Uterus (tissue), 4 donors: ENCODE results near the gene GASK1B. TPM values are rescaled to one million over a fixed set of nuclear protein-coding genes. Genes with fewer than 3 reads are reported as not detected.

ENCODE experiments used
- DNase-seq, 2 donors: peaks; one replicate each; pipeline ENCODE4 v3.0.0-alpha.2; 2019 to 2020
- H3K27ac ChIP-seq, 2 donors: fragments of 200-600 bp; sonication (generic); 1 replicate in 1 of 2; 2 replicates in 1 of 2; pipeline ENCODE4 v1.5.1; 2016 to 2018
- H3K27me3 ChIP-seq, 2 donors: fragments of 200-600 bp; sonication (generic); one replicate each; pipeline ENCODE4 v1.5.1; 2018 to 2019; ENCODE audit warnings: control low read depth in 1 of 2
- H3K36me3 ChIP-seq, 2 donors: fragments of 200-600 bp; sonication (generic); one replicate each; pipeline ENCODE4 v1.5.1; 2019; ENCODE audit warnings: control low read depth in 1 of 2
- H3K4me1 ChIP-seq, 2 donors: fragments of 200-600 bp; sonication (generic); one replicate each; pipeline ENCODE4 v1.5.1; 2018 to 2019; ENCODE audit warnings: control low read depth in 1 of 2
- H3K4me3 ChIP-seq, 2 donors: fragments of 200-600 bp; sonication (generic); 1 replicate in 1 of 2; 2 replicates in 1 of 2; pipeline ENCODE4 v1.5.1; 2018 to 2019; ENCODE audit warnings: mild to moderate bottlenecking in 1 of 2
- H3K9me3 ChIP-seq, 2 donors: fragments of 200-600 bp; sonication (generic); one replicate each; pipeline ENCODE4 v1.5.1; 2019; ENCODE audit warnings: control low read depth in 1 of 2
- POLR2A ChIP-seq, 2 donors: fragments of 450-650 bp; IDR thresholded peaks; one replicate each; pipeline ENCODE4 v1.6.1; 2016; ENCODE audit warnings: antibody characterized with exemption in 2 of 2, mild to moderate bottlenecking in 1 of 2, moderate library complexity in 1 of 2
- intact Hi-C: fragments of 100-400 bp; cut with DNase I; formaldehyde crosslinking; loops from one replicate; pipeline ENCODE4 v1.15.1; 2023; ENCODE audit warnings: low total_unique reads
- total RNA-seq, 4 donors: library from RNA; depleted of rRNA in 3 of 4; stranded (reverse); fragments of >200 nt in 3 of 4; gene quantifications; one replicate each; pipeline versions ENCODE4 v1.1.0 to v1.2.4, GENCODE V29; 2014 to 2023
- TF ChIP-seq, protein P1 (sequence below), 4 experiments: fragments of 200-600 bp in 2 of 4; fragments of 450-650 bp in 2 of 4; sonication (generic) in 2 of 4; IDR thresholded peaks; one replicate each; pipeline ENCODE4 v1.5.1; 2016 to 2019; ENCODE audit warnings: antibody characterized with exemption in 4 of 4, mild to moderate bottlenecking in 2 of 4, moderate library complexity in 1 of 4
- donor health status: DM: yes; HTN: yes; CAD: no.

The GASK1B gene
- total RNA-seq, 4 donors from 2014 or later = 54.7 to 135 (median 62.7) TPM

DNA sequence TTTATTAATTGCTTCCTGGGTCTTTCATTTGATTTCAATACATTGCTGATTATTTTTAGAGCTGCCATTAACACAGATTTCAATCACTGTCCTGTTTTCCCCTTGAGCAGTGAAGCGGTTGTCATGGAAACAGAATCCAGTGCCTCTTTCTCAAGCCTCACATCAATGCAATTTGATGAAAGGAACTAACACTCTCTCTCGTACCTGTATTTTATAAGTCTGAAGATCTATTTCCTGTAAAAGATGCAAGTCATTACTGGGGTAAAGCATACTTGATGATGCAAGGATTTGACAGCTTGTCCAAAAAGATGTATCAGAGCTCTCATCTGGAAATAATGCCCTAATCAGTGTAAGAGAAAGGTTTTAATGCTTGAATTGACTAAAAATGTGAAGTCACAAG lies 17.9 kb upstream of the GASK1B start:
- H3K4me3 ChIP-seq = no peak overlapping the region
- no peaks in the 10 kb centered on the region for H3K9me3 ChIP-seq
- H3K4me1 ChIP-seq = no peaks in the 10 kb centered on the region
- no peaks in the 10 kb centered on the region for H3K27me3 ChIP-seq
- H3K36me3 ChIP-seq = no peaks in the 10 kb centered on the region
- no peak overlapping the region for H3K27ac ChIP-seq
- no peak for DNase-seq
- TF ChIP-seq POLR2A (IDR thresholded peaks at IDR 0.05) = no peak
- TF ChIP-seq, protein P1, sequence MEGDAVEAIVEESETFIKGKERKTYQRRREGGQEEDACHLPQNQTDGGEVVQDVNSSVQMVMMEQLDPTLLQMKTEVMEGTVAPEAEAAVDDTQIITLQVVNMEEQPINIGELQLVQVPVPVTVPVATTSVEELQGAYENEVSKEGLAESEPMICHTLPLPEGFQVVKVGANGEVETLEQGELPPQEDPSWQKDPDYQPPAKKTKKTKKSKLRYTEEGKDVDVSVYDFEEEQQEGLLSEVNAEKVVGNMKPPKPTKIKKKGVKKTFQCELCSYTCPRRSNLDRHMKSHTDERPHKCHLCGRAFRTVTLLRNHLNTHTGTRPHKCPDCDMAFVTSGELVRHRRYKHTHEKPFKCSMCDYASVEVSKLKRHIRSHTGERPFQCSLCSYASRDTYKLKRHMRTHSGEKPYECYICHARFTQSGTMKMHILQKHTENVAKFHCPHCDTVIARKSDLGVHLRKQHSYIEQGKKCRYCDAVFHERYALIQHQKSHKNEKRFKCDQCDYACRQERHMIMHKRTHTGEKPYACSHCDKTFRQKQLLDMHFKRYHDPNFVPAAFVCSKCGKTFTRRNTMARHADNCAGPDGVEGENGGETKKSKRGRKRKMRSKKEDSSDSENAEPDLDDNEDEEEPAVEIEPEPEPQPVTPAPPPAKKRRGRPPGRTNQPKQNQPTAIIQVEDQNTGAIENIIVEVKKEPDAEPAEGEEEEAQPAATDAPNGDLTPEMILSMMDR (IDR thresholded peaks at IDR 0.05) = no peak
- intact Hi-C loops = no loop called here

DNA sequence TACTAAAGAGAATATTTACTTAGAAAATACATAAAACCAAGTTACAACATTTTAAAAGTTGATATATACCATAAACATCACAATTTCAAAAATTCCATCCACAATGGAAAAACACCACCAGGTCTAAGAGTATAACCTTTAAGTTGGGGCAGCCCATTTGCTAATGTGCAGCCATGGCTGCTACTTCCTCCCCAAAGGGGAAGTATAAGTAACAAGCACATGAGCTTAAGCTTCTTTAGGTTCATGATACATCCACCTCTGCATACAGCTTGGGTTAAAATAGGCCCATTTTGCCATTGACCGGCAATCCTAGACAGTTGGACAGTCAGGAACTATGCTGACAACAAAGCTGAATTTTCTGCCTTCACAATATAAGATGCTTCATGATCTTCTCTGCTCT lies 16.6 kb upstream of the GASK1B start:
- H3K27ac ChIP-seq = no peak overlapping the region
- no peak overlapping the region for H3K4me3 ChIP-seq
- H3K4me1 ChIP-seq = no peaks in the 10 kb centered on the region
- no peaks in the 10 kb centered on the region for H3K36me3 ChIP-seq
- H3K9me3 ChIP-seq = no peaks in the 10 kb centered on the region
- TF ChIP-seq POLR2A (IDR thresholded peaks at IDR 0.05) = no peak
- TF ChIP-seq, protein P1 (IDR thresholded peaks at IDR 0.05) = no peak
- DNase-seq = no peak
- H3K27me3 ChIP-seq = no peaks in the 10 kb centered on the region
- intact Hi-C loops = no loop called here

DNA sequence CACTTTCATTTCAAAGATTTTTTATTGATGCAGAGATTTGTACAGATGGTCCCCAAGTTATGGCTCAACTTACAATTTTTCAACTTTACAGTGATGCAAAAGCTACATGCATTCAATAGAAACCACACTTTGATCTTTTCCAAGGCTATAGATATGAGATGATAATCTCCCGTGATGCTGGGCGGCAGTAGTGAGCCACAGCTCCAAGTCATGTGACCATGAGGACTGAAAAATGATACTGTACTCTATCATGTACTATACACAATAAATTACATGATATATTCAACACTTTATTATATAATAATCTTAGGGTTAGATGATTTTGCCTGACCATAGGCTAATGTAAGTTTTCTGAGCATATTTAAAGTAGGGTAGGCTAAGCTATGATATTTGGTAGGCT lies 14.0 kb upstream of the GASK1B start:
- H3K27me3 ChIP-seq = no peaks in the 10 kb centered on the region
- no peaks in the 10 kb centered on the region for H3K9me3 ChIP-seq
- H3K27ac ChIP-seq = no peak overlapping the region
- no peak overlapping the region for H3K4me3 ChIP-seq
- TF ChIP-seq, protein P1 (IDR thresholded peaks at IDR 0.05) = no peak
- TF ChIP-seq POLR2A (IDR thresholded peaks at IDR 0.05) = no peak
- intact Hi-C loops = no loop called here
- no peaks in the 10 kb centered on the region for H3K36me3 ChIP-seq
- no peaks in the 10 kb centered on the region for H3K4me1 ChIP-seq
- DNase-seq = no peak

DNA sequence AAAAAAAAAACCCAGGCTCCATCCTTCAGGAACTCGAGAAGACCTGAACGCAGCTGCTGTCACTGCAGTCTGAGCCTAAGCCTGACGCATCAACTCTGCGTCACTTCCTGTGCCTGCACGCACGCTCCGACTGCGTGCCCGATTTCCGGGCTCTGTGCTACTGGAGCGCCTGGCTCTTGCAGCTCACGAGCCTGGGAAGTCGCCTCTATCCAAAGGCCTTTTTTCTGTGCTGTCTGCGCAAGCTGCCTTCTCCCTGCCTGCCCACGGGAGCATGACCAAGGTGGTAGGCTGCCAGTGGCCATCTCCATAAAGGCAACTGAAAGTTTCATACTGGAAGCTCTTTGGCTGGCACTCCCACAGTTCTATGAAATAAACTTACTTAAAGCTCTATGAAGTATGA lies 9.9 kb upstream of the GASK1B start:
- Histone ChIP-seq H3K9me3 (no peaks in the 10 kb centered on the region), H3K36me3 (no peaks in the 10 kb centered on the region), H3K27ac (no peak overlapping the region), H3K4me3 (no peak overlapping the region), H3K4me1 (no peaks in the 10 kb centered on the region), H3K27me3 (no peaks in the 10 kb centered on the region)
- TF ChIP-seq, protein P1 (IDR thresholded peaks at IDR 0.05) = no peak
- TF ChIP-seq POLR2A (IDR thresholded peaks at IDR 0.05) = no peak
- DNase-seq = no peak
- intact Hi-C loops = no loop called here

DNA sequence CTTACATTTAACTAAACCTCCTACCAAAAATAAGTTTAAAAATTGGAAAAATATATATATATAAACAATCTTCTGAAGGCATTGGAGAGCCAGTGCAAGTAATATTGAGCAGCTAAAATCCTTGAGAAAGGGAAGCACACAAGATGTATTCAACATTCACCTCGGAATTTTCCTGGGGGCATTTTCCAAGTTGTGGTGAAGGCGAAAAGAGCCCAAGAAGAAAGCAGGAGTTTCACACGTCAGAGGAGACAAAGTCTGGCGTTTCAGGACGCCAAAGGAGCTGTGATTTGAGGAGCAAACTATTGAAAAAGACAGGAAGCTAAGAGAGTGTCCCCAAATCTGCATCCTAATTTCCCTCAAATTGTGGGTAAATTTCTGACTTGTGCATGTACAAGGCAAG lies 9.1 kb upstream of the GASK1B start:
- Histone ChIP-seq H3K27ac (no peak overlapping the region), H3K36me3 (no peaks in the 10 kb centered on the region), H3K4me1 (no peaks in the 10 kb centered on the region), H3K27me3 (no peaks in the 10 kb centered on the region), H3K4me3 (no peak overlapping the region), H3K9me3 (no peaks in the 10 kb centered on the region)
- no peak for TF ChIP-seq POLR2A (IDR thresholded peaks at IDR 0.05)
- TF ChIP-seq, protein P1 (IDR thresholded peaks at IDR 0.05) = no peak
- intact Hi-C loops = no loop called here
- no peak for DNase-seq
